ENCODE measurements around the gene CSNK2B. TPM values are rescaled to one million over a fixed set of nuclear protein-coding genes. Genes with fewer than 3 reads are reported as not detected.

The CSNK2B gene
- polyA plus RNA-seq, 3 donors, result 227 to 252 (median 236) TPM

- DNase-seq, result no peak
Measured at GRCh38 chr6:31681135-31681671, 15.3 kb downstream of the CSNK2B start.

- no peak for DNase-seq
Measured at GRCh38 chr6:31683591-31683990, 17.7 kb downstream of the CSNK2B start.

- no peak for DNase-seq
Measured at GRCh38 chr6:31686483-31686882, 20.6 kb downstream of the CSNK2B start.

- DNase-seq, result no peak
Measured at GRCh38 chr6:31687321-31687720, 21.4 kb downstream of the CSNK2B start.

- DNase-seq, result no peak
Measured at GRCh38 chr6:31687860-31688693, 22.2 kb downstream of the CSNK2B start.

GRCh38 chr6:31689249-31690110 lies 23.6 kb downstream of the CSNK2B start:
- no peak for DNase-seq

- no peak for DNase-seq
Measured at GRCh38 chr6:31690231-31691077, 24.6 kb downstream of the CSNK2B start.

GRCh38 chr6:31691078-31691463 lies 25.2 kb downstream of the CSNK2B start:
- DNase-seq, result no peak

- DNase-seq, result no peak
Measured at GRCh38 chr6:31691564-31692108, 25.8 kb downstream of the CSNK2B start.

- no peak for DNase-seq
Measured at GRCh38 chr6:31692353-31692752, 26.5 kb downstream of the CSNK2B start.

- DNase-seq, result no peak
Measured at GRCh38 chr6:31692886-31693285, 27.0 kb downstream of the CSNK2B start.

- no peak for DNase-seq
Measured at GRCh38 chr6:31693535-31693934, 27.7 kb downstream of the CSNK2B start.

- DNase-seq, result no peak
Measured at GRCh38 chr6:31697555-31697954, 31.7 kb downstream of the CSNK2B start.

GRCh38 chr6:31700740-31701401 lies 35.0 kb downstream of the CSNK2B start:
- DNase-seq, result no peak

GRCh38 chr6:31701666-31702404 lies 36.0 kb downstream of the CSNK2B start:
- DNase-seq, result no peak

GRCh38 chr6:31702405-31702818 lies 36.5 kb downstream of the CSNK2B start:
- DNase-seq, result no peak

GRCh38 chr6:31702819-31703716 lies 37.2 kb downstream of the CSNK2B start, which contains the start of gene ABHD16A:
Gene ABHD16A (minus strand): TSS chr6:31703324. CDS start chr6:31703281, 43 bp downstream.
- peak; percentile 99 for DNase-seq

- no peak for DNase-seq
Measured at GRCh38 chr6:31705931-31706330, 40.1 kb downstream of the CSNK2B start.

- no peak for DNase-seq
Measured at GRCh38 chr6:31706599-31706998, 40.7 kb downstream of the CSNK2B start, which contains the start of gene LY6G6F. Gene LY6G6F (plus strand): TSS chr6:31706866. CDS start chr6:31706907, 41 bp downstream.
